CD14-positive monocyte (primary cell): Measurements from ENCODE around the gene IGF2BP2. TPM values are rescaled to one million over a fixed set of nuclear protein-coding genes. Genes with fewer than 3 reads are reported as not detected.
A peak's percentile ranks its signal among the peaks of the same experiment; 100 is the strongest.

Source experiments
- DNase-seq, 3 donors: peaks; one replicate each; pipeline ENCODE4 v3.0.0-alpha.2; 2011 to 2022
- H2AFZ ChIP-seq: 2 replicates; pipeline ENCODE4 v1.6.0; 2012; ENCODE audit warnings: mild to moderate bottlenecking, low read depth, low read length, inconsistent platforms; ENCODE audit not compliant: insufficient read depth, poor library complexity, severe bottlenecking
- H3K27ac ChIP-seq, 2 donors: 1 replicate in 1 of 2; 2 replicates in 1 of 2; pipeline ENCODE4 v1.5.1; 2012 to 2013; ENCODE audit warnings: low read length in 2 of 2, control low read depth in 1 of 2, inconsistent platforms in 1 of 2, low read depth in 1 of 2, mild to moderate bottlenecking in 1 of 2
- H3K27me3 ChIP-seq, 2 donors: one replicate each; pipeline versions ENCODE4 v1.6.0 to v1.6.1; 2011 to 2013; ENCODE audit warnings: low read length in 2 of 2; ENCODE audit not compliant: control insufficient read depth in 2 of 2, insufficient read depth in 2 of 2
- H3K36me3 ChIP-seq, 2 donors: replicated peaks in 1 of 2; 1 replicate in 1 of 2; 2 replicates in 1 of 2; pipeline versions ENCODE4 v1.5.1 to v1.6.1; 2012 to 2013; ENCODE audit warnings: low read length in 2 of 2, control low read depth in 1 of 2, inconsistent platforms in 1 of 2, mild to moderate bottlenecking in 1 of 2; ENCODE audit not compliant: insufficient read depth in 2 of 2, control insufficient read depth in 1 of 2
- H3K4me1 ChIP-seq, 2 donors: 1 replicate in 1 of 2; 2 replicates in 1 of 2; pipeline versions ENCODE4 v1.5.1 to v1.6.1; 2012 to 2013; ENCODE audit warnings: low read length in 2 of 2, control low read depth in 1 of 2, inconsistent platforms in 1 of 2, mild to moderate bottlenecking in 1 of 2, moderate library complexity in 1 of 2; ENCODE audit not compliant: insufficient read depth in 2 of 2, control insufficient read depth in 1 of 2
- H3K4me2 ChIP-seq: replicated peaks from 2 replicates; pipeline ENCODE3; 2012; ENCODE audit warnings: low read length, moderate library complexity, mild to moderate bottlenecking; ENCODE audit not compliant: poor library complexity, severe bottlenecking; ENCODE audit errors: extremely low read depth
- H3K4me3 ChIP-seq, 3 experiments: fragments of 200-600 bp in 1 of 3; sonication (generic) in 1 of 3; replicated peaks in 1 of 3; 1 replicate in 2 of 3; 2 replicates in 1 of 3; pipeline ENCODE4 v1.5.1; 2011 to 2013; ENCODE audit warnings: low read length in 3 of 3, mild to moderate bottlenecking in 3 of 3, control low read depth in 2 of 3, low read depth in 2 of 3, inconsistent platforms in 1 of 3, moderate library complexity in 1 of 3
- H3K79me2 ChIP-seq: 2 replicates; pipeline ENCODE4 v1.6.0; 2012; ENCODE audit warnings: mild to moderate bottlenecking, control low read depth, inconsistent platforms, low read length, moderate library complexity; ENCODE audit not compliant: insufficient read depth
- H3K9ac ChIP-seq: 2 replicates; pipeline ENCODE4 v1.6.0; 2017; ENCODE audit warnings: low read length, mild to moderate bottlenecking; ENCODE audit not compliant: insufficient read depth, poor library complexity, severe bottlenecking
- H3K9me3 ChIP-seq, 2 donors: replicated peaks in 1 of 2; 1 replicate in 1 of 2; 2 replicates in 1 of 2; pipeline versions ENCODE4 v1.5.1 to v1.6.1; 2012 to 2013; ENCODE audit warnings: low read length in 2 of 2, control low read depth in 1 of 2; ENCODE audit not compliant: control insufficient read depth in 1 of 2, insufficient read depth in 1 of 2
- H4K20me1 ChIP-seq: 2 replicates; pipeline ENCODE4 v1.6.0; 2012; ENCODE audit warnings: mild to moderate bottlenecking, low read length, control low read depth, moderate library complexity; ENCODE audit not compliant: insufficient read depth
- H3K27ac Mint-ChIP-seq, 7 donors: one replicate each; pipeline ENCODE4 v1.8.0; 2020; ENCODE audit warnings: mild to moderate bottlenecking in 7 of 7, mixed read lengths in 7 of 7, moderate library complexity in 6 of 7, inconsistent platforms in 2 of 7
- H3K27me3 Mint-ChIP-seq, 3 donors: one replicate each; pipeline ENCODE4 v1.8.0; 2021 to 2022; ENCODE audit warnings: low read depth in 3 of 3, mild to moderate bottlenecking in 3 of 3, mixed read lengths in 3 of 3, moderate library complexity in 3 of 3, inconsistent platforms in 1 of 3
- H3K36me3 Mint-ChIP-seq, 2 donors: one replicate each; pipeline ENCODE4 v1.8.0; 2020; ENCODE audit warnings: mixed read lengths in 2 of 2, inconsistent platforms in 1 of 2, mild to moderate bottlenecking in 1 of 2
- H3K4me1 Mint-ChIP-seq: one replicate; pipeline ENCODE4 v1.8.0; 2020; ENCODE audit warnings: mild to moderate bottlenecking, mixed read lengths
- H3K4me3 Mint-ChIP-seq, 2 donors: one replicate each; pipeline ENCODE4 v1.8.0; 2020; ENCODE audit warnings: mild to moderate bottlenecking in 2 of 2, mixed read lengths in 2 of 2, moderate library complexity in 1 of 2
- H3K9me3 Mint-ChIP-seq, 7 donors: one replicate each; pipeline ENCODE4 v1.8.0; 2020 to 2022; ENCODE audit warnings: mixed read lengths in 7 of 7, mild to moderate bottlenecking in 6 of 7, moderate library complexity in 6 of 7, inconsistent platforms in 2 of 7
- WGBS: methylation state at CpG from one replicate; pipeline ENCODE4 v1.1.5; 2013; ENCODE audit warnings: missing lambda C conversion rate; ENCODE audit not compliant: insufficient coverage; 5-methylcytosine and 5-hydroxymethylcytosine counted together
- intact Hi-C, 2 donors: fragments of 100-400 bp; cut with micrococcal nuclease; formaldehyde crosslinking; loops; one replicate each; pipeline versions ENCODE4 v1.15.0 to v1.15.1; 2023
- polyA plus RNA-seq, 3 donors: library from polyadenylated mRNA; depleted of rRNA in 1 of 3; unstranded in 2 of 3; stranded (reverse) in 1 of 3; fragments of 300-500 nt in 2 of 3; fragments of >200 nt in 1 of 3; fragmentation: Illumina TruSeq in 2 of 3; gene quantifications; 1 replicate in 2 of 3; 2 replicates in 1 of 3; pipeline ENCODE4 v1.2.3, GENCODE V29; 2012 to 2021
- TF ChIP-seq, protein P1 (sequence below): fragments of 200-600 bp; IDR thresholded peaks from one replicate; pipeline ENCODE4 v1.8.0; 2022; ENCODE audit warnings: antibody characterized with exemption, mild to moderate bottlenecking

Gene IGF2BP2
- polyA plus RNA-seq, 3 donors, result 0.78 to 2.8 (median 1.00) TPM

DNA sequence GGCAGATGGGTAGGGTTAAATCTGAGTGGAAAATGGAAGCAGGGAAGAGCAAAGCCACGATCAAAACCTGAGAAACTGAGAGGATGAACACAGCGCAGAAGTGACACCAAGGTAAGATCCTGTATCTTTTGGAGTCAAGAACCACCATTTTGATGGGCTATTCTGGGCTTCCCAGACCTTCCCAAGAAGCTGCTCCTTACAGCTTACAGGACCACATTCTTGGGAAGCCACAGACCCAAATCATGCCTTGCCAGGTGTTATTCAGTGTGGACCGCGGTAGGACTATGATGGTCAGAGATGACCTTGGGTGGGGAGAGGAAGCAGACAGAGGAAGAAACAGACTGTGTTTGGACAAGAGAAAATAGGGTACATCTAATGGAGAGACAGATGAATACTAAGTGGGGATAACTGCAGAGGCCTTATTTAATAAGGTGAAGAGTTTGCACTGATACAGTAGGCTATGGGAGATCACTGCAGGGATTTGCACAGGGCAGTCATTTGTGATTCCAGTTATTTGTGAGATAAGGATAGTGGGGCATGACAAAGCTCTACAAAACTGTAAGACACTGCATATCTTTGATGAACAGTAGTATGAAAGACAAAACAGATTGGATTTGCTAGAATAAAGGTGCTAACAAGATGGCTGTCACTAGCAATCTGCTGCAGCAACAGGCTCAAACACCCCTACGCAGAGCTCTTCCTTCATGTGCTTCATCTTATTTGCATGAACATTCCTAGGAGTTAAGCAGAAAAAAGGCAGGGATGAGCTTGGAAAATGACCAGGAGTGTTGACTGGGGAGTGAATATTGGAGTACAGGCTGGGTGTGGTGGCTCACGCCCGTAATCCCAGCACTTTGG is 105.9 kb downstream of the IGF2BP2 start:
- Histone ChIP-seq H3K27me3 (no peaks in the 10 kb centered on the region), H3K9ac (no peak overlapping the region), H3K27ac (no peak overlapping the region), H3K4me1 (peaks cover 17 to 19% of the 10 kb centered on the region in 2 donors), H4K20me1 (no peaks in the 10 kb centered on the region), H3K4me3 (no peak overlapping the region), H3K36me3 (no peaks in the 10 kb centered on the region), H3K79me2 (peaks cover 49% of the 10 kb centered on the region), H2AFZ (no peak overlapping the region), H3K9me3 (no peaks in the 10 kb centered on the region), H3K4me2 (no peak overlapping the region)
- H3K36me3 Mint-ChIP-seq, result no peaks in the 10 kb centered on the region
- 100% methylated on average over 6 of the region's 7 CpGs for WGBS
- H3K4me1 Mint-ChIP-seq, result peaks cover 33% of the 10 kb centered on the region
- no peaks in the 10 kb centered on the region for H3K9me3 Mint-ChIP-seq
- no peak for DNase-seq
- intact Hi-C loops, result no loop called here
- peak overlapping the region in 1 of 7 donors; percentile 15 for H3K27ac Mint-ChIP-seq
- TF ChIP-seq, protein P1, sequence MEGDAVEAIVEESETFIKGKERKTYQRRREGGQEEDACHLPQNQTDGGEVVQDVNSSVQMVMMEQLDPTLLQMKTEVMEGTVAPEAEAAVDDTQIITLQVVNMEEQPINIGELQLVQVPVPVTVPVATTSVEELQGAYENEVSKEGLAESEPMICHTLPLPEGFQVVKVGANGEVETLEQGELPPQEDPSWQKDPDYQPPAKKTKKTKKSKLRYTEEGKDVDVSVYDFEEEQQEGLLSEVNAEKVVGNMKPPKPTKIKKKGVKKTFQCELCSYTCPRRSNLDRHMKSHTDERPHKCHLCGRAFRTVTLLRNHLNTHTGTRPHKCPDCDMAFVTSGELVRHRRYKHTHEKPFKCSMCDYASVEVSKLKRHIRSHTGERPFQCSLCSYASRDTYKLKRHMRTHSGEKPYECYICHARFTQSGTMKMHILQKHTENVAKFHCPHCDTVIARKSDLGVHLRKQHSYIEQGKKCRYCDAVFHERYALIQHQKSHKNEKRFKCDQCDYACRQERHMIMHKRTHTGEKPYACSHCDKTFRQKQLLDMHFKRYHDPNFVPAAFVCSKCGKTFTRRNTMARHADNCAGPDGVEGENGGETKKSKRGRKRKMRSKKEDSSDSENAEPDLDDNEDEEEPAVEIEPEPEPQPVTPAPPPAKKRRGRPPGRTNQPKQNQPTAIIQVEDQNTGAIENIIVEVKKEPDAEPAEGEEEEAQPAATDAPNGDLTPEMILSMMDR, result no peak
- no peak overlapping the region for H3K4me3 Mint-ChIP-seq
- peaks cover 0 to 3% (median 1%) of the 10 kb centered on the region in 3 donors for H3K27me3 Mint-ChIP-seq

DNA sequence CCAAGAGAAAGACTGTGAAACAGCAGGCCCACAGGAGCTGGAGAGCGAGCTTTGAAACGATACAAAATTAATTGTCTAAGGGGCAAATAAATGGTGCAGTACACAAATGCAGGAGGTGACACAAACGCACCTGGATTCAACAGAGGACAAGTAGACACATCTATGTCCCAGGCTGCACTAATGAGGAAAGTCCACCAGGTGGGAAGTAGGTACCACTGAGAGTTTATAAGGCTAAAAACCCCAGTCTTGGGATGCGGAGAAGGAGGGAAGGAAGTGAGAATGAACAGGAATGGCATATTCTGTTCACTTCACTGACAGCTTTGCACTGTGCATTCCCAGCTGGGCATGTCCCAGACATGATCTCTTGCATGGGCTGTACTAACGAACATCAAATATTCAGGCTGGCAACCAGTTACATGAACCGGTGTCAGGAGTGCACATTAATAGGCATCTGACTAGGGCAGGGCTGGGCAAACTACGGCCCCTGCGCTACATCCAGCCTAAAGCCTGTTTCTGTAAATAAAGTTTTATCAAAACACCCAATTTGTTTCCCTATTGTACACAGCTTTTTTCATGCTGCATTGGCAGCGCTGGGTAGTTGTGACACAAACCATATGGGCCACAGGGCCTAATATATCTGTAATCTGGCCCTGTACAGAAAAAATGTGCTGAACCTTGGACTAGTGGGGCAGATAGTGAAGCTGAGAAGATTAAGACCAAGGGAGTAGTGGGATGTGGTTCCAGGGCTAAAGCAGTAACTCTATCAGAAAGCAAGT is 107.0 kb downstream of the IGF2BP2 start:
- Histone ChIP-seq H3K27ac (peak overlapping the region in 1 of 2 donors; percentile 29), H3K9ac (no peak overlapping the region), H3K79me2 (peaks cover 41% of the 10 kb centered on the region), H2AFZ (no peak overlapping the region), H4K20me1 (no peaks in the 10 kb centered on the region), H3K4me2 (no peak overlapping the region), H3K36me3 (no peaks in the 10 kb centered on the region), H3K9me3 (no peaks in the 10 kb centered on the region), H3K4me1 (peaks cover 24 to 28% of the 10 kb centered on the region in 2 donors), H3K27me3 (no peaks in the 10 kb centered on the region), H3K4me3 (no peak overlapping the region)
- Mint-ChIP-seq H3K9me3 (no peaks in the 10 kb centered on the region), H3K36me3 (no peaks in the 10 kb centered on the region), H3K4me1 (peaks cover 39% of the 10 kb centered on the region), H3K27ac (peak overlapping the region in 2 of 7 donors; percentile 6 to 45), H3K27me3 (peaks cover 0 to 3% (median 0%) of the 10 kb centered on the region in 3 donors), H3K4me3 (no peak overlapping the region)
- TF ChIP-seq, protein P1, result no peak
- DNase-seq, result no peak
- 83% methylated on average over 9 of the region's 9 CpGs for WGBS
- intact Hi-C loops, result no loop called here
